SU-DHL-6 (cell line): ENCODE results near the gene MGAT5B.

ENCODE experiments used
- H2AFZ ChIP-seq: fragments of 200-600 bp; sonication (generic); 2 replicates; pipeline ENCODE4 v1.6.1; 2014; ENCODE audit warnings: low read depth, mild to moderate bottlenecking, moderate library complexity, mixed read lengths, antibody characterized with exemption, low read length; ENCODE audit not compliant: severe bottlenecking
- H3F3A ChIP-seq: fragments of 200-600 bp; shearing (Covaris generic); 2 replicates; pipeline ENCODE4 v1.6.0; 2016; ENCODE audit warnings: antibody characterized with exemption, mild to moderate bottlenecking; ENCODE audit not compliant: insufficient read depth
- H3K27ac ChIP-seq: fragments of 200-600 bp; sonication (generic); 2 replicates; pipeline ENCODE4 v1.5.1; 2016; ENCODE audit warnings: low read depth, mild to moderate bottlenecking, low read length, moderate library complexity, mixed read lengths
- H3K27me3 ChIP-seq: fragments of 200-600 bp; sonication (generic), shearing (Covaris generic); 2 replicates; pipeline ENCODE4 v1.6.0; 2014; ENCODE audit warnings: mild to moderate bottlenecking, low read length
- H3K36me3 ChIP-seq: fragments of 200-600 bp; sonication (generic); 2 replicates; pipeline ENCODE4 v1.6.1; 2014; ENCODE audit warnings: mild to moderate bottlenecking, low read length, mixed read lengths
- H3K4me2 ChIP-seq: fragments of 300-600, 200-600 bp; shearing (Covaris generic), sonication (generic); 2 replicates; pipeline ENCODE4 v1.6.0; 2014; ENCODE audit warnings: low read length, low read depth, mild to moderate bottlenecking; ENCODE audit not compliant: poor library complexity, severe bottlenecking
- H3K4me3 ChIP-seq: fragments of 200-600 bp; sonication (generic); 2 replicates; pipeline ENCODE4 v1.5.1; 2014; ENCODE audit warnings: antibody characterized with exemption, low read length, mild to moderate bottlenecking, mixed read lengths; ENCODE audit not compliant: insufficient read depth, poor library complexity, severe bottlenecking
- H3K79me2 ChIP-seq: fragments of 200-600 bp; sonication (generic); 2 replicates; pipeline ENCODE4 v1.6.1; 2014; ENCODE audit warnings: mild to moderate bottlenecking, low read length, moderate library complexity; ENCODE audit not compliant: insufficient read depth
- H3K9ac ChIP-seq: fragments of 200-600 bp; sonication (generic); 2 replicates; pipeline ENCODE4 v1.7.0; 2014; ENCODE audit warnings: mild to moderate bottlenecking, low read length
- H3K9me2 ChIP-seq: fragments of 200-600 bp; sonication (generic); replicated peaks from 2 replicates; pipeline ENCODE4 v1.6.1; 2014; ENCODE audit warnings: low read length; ENCODE audit not compliant: insufficient read depth
- H3K9me3 ChIP-seq: fragments of 200-600 bp; sonication (generic); 2 replicates; pipeline ENCODE4 v1.6.1; 2014; ENCODE audit warnings: low read length, mixed read lengths; ENCODE audit not compliant: insufficient read depth
- H4K20me1 ChIP-seq: fragments of 200-600 bp; sonication (generic); 2 replicates; pipeline ENCODE4 v1.6.1; 2014; ENCODE audit warnings: low read depth, mild to moderate bottlenecking, antibody characterized with exemption, low read length, moderate library complexity, mixed read lengths
- EZH2phosphoT487 ChIP-seq: fragments of 200-600 bp; sonication (generic), shearing (Covaris generic); conservative IDR thresholded peaks from 2 replicates; pipeline ENCODE4 v1.6.1; 2018; ENCODE audit warnings: mild to moderate bottlenecking, antibody characterized with exemption, low read length, moderate library complexity, mixed read lengths
- TF ChIP-seq, protein P1 (sequence below): fragments of 200-600 bp; sonication (generic); IDR thresholded peaks from one replicate; pipeline ENCODE4 v1.5.1; 2017; ENCODE audit warnings: antibody characterized with exemption, mild to moderate bottlenecking, low read length, moderate library complexity; ENCODE audit not compliant: insufficient read depth, poor library complexity, severe bottlenecking

MGAT5B gene

DNA sequence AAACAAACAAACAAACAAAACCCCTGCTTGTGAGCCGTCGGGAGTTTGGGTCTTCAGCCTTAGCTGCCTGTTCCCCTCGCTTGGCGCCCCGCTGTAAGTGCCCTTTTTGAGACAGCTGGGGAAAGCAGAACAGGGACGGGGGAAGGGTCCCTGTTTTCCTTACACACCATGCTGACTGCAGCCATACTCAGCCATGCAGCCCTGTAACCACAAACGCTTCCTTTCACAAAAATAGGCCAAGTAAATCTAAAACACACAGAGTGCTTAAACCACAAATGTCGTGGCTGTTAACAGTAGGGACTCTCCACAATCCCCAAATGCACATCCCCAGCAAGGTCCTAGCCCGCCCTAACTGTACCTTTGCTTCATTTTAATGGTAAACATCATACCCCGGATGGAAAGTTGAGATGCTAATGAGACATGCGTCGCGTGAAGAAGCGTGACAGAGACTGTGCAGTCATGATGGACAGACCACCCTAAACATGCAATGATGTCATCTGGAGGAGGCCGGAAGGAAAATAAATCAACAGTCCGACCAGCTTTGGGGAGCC is 129.9 kb downstream of the MGAT5B start:
- Histone ChIP-seq H3K27me3 (no peaks in the 10 kb centered on the region), H3K9me3 (no peaks in the 10 kb centered on the region), H3K4me3 (peak overlapping the region; percentile 27), H2AFZ (peak overlapping the region; percentile 75), H3K79me2 (no peaks in the 10 kb centered on the region), H3K9me2 (no peaks in the 10 kb centered on the region), H3K27ac (peak overlapping the region; percentile 91), H3K4me2 (peak overlapping the region; percentile 73), H3K9ac (peak overlapping the region; percentile 52), H3F3A (0 out of 2 replicates have a peak, but pooled peaks cover 7% of the 10 kb centered on the region), H4K20me1 (no peaks in the 10 kb centered on the region), H3K36me3 (no peaks in the 10 kb centered on the region)
- TF ChIP-seq, protein P1, sequence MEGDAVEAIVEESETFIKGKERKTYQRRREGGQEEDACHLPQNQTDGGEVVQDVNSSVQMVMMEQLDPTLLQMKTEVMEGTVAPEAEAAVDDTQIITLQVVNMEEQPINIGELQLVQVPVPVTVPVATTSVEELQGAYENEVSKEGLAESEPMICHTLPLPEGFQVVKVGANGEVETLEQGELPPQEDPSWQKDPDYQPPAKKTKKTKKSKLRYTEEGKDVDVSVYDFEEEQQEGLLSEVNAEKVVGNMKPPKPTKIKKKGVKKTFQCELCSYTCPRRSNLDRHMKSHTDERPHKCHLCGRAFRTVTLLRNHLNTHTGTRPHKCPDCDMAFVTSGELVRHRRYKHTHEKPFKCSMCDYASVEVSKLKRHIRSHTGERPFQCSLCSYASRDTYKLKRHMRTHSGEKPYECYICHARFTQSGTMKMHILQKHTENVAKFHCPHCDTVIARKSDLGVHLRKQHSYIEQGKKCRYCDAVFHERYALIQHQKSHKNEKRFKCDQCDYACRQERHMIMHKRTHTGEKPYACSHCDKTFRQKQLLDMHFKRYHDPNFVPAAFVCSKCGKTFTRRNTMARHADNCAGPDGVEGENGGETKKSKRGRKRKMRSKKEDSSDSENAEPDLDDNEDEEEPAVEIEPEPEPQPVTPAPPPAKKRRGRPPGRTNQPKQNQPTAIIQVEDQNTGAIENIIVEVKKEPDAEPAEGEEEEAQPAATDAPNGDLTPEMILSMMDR, result no peak
- no peak for TF ChIP-seq EZH2phosphoT487

DNA sequence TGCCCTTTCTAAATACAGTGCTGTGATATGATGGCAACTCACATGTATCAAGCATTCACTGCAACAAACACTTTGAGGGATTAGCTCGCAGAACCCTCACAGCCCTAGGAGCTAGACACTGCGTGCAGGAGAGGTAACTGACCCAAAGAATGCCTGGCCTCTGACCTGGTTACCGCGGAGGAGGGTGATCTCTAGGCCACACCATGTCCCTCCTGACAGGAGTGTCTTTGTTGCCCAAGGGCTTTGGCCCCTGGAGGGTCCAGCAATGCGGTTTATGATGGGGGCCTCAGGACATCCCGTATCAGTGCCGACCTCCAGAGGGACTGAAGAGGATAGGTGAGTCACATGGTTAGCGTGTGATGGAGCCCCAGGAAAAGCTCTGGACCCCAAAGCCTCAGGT is 130.6 kb downstream of the MGAT5B start:
- Histone ChIP-seq H3K9ac (peak overlapping the region; percentile 52), H3K27ac (peak overlapping the region; percentile 91), H3K9me3 (no peaks in the 10 kb centered on the region), H3K27me3 (no peaks in the 10 kb centered on the region), H3K4me3 (peak overlapping the region; percentile 27), H4K20me1 (no peaks in the 10 kb centered on the region), H2AFZ (peak overlapping the region; percentile 75), H3F3A (0 out of 2 replicates have a peak, but pooled peaks cover 7% of the 10 kb centered on the region), H3K79me2 (no peaks in the 10 kb centered on the region), H3K4me2 (peak overlapping the region; percentile 73), H3K36me3 (no peaks in the 10 kb centered on the region), H3K9me2 (no peaks in the 10 kb centered on the region)
- TF ChIP-seq, protein P1, result no peak
- TF ChIP-seq EZH2phosphoT487, result no peak
